K562 (cell line): ENCODE results near the gene LMCD1. TPM values are rescaled to one million over a fixed set of nuclear protein-coding genes. Genes with fewer than 3 reads are reported as not detected.
A peak's percentile ranks its signal among the peaks of the same experiment; 100 is the strongest.

Experiments
- ATAC-seq: fragments of 200-7000 bp; cut with Tn5 transposase; 3 replicates; pipeline ENCODE4 v1.9.1; 2020; ENCODE audit warnings: moderate library complexity
- BruUV-seq: library from RNA; stranded (reverse); fragments of 400-500 nt; replicated peaks from 2 replicates; lab custom pipeline; 2021; lab: Mats Ljungman, UMichigan
- CTCF ChIA-PET: fragments of 300-600 bp; formaldehyde crosslinking; extraction: SDS; loops from one replicate; lab custom pipeline; 2021; ENCODE audit warnings: low intra/inter-chr PET ratio; lab: Yijun Ruan, JAX
- POLR2A ChIA-PET: fragments of 300-600, 350-650 bp; sonication (Branson Sonifier 250); formaldehyde crosslinking; extraction: SDS; loops from one replicate; lab custom pipeline; 2021; ENCODE audit warnings: antibody characterized with exemption, inconsistent platforms; lab: Yijun Ruan, JAX
- DNase-seq, 4 experiments: peaks; one replicate each; pipeline versions ENCODE4 v3.0.0 to v3.0.0-alpha.2; 2011 to 2018; ENCODE audit warnings: low spot score in 3 of 4, mixed read lengths in 3 of 4; ENCODE audit errors: extremely low read depth in 1 of 4
- FAIRE-seq: peaks from 2 replicates; lab custom pipeline; 2011; peaks lifted over from hg19 to GRCh38; lab: Jason Lieb, UNC
- H2AFZ ChIP-seq: 2 replicates; pipeline ENCODE4 v1.6.0; 2011; ENCODE audit warnings: low read depth, low read length, control low read depth, inconsistent platforms
- H3K27ac ChIP-seq: fragments of 200-600 bp; 3 replicates; pipeline ENCODE4 v1.8.0; 2011; ENCODE audit warnings: low read depth, mild to moderate bottlenecking, control low read depth, inconsistent platforms, low read length, moderate library complexity, mixed read lengths; ENCODE audit errors: extremely low read depth
- H3K27me3 ChIP-seq, 2 experiments: fragments of 300-600 bp in 1 of 2; 2 replicates in 1 of 2; 3 replicates in 1 of 2; pipeline versions ENCODE4 v1.6.0 to v1.8.0; 2011; ENCODE audit warnings: inconsistent platforms in 2 of 2, low read length in 2 of 2, mild to moderate bottlenecking in 1 of 2, mixed read lengths in 1 of 2, moderate library complexity in 1 of 2; ENCODE audit not compliant: control insufficient read depth in 2 of 2, insufficient read depth in 2 of 2
- H3K36me3 ChIP-seq: fragments of 300-600 bp; 3 replicates; pipeline ENCODE4 v1.8.0; 2011; ENCODE audit warnings: mild to moderate bottlenecking, low read length, inconsistent platforms; ENCODE audit not compliant: control insufficient read depth, insufficient read depth
- H3K4me1 ChIP-seq, 2 experiments: fragments of 200-600 bp in 1 of 2; replicated peaks in 1 of 2; 2 replicates in 1 of 2; 3 replicates in 1 of 2; pipeline versions ENCODE4 v1.5.1 to v1.8.0; 2011; ENCODE audit warnings: inconsistent platforms in 2 of 2, low read length in 2 of 2, mild to moderate bottlenecking in 1 of 2, mixed read lengths in 1 of 2, moderate library complexity in 1 of 2; ENCODE audit not compliant: control insufficient read depth in 2 of 2, insufficient read depth in 2 of 2
- H3K4me2 ChIP-seq: 2 replicates; pipeline ENCODE4 v1.6.1; 2011; ENCODE audit warnings: low read length, control low read depth, inconsistent platforms, mixed read lengths; ENCODE audit not compliant: insufficient read depth
- H3K4me3 ChIP-seq: fragments of 200-600 bp; sonication (generic), shearing (Covaris generic); 2 replicates; pipeline ENCODE4 v1.5.1; 2016; ENCODE audit warnings: control low read depth, inconsistent platforms
- H3K79me2 ChIP-seq: fragments of 200-600 bp; 3 replicates; pipeline ENCODE4 v1.8.0; 2011; ENCODE audit warnings: low read length, inconsistent platforms; ENCODE audit not compliant: control insufficient read depth, insufficient read depth
- H3K9ac ChIP-seq, 2 experiments: 2 replicates each; pipeline versions ENCODE4 v1.6.0 to v1.6.1; 2011; ENCODE audit warnings: low read depth in 2 of 2, low read length in 2 of 2, control low read depth in 1 of 2, inconsistent platforms in 1 of 2, mild to moderate bottlenecking in 1 of 2, mixed read lengths in 1 of 2; ENCODE audit not compliant: insufficient read depth in 1 of 2
- H3K9me1 ChIP-seq: one replicate; pipeline ENCODE4 v1.6.0; 2011; ENCODE audit warnings: inconsistent platforms, mild to moderate bottlenecking, low read length, moderate library complexity; ENCODE audit not compliant: control insufficient read depth, insufficient read depth
- H3K9me3 ChIP-seq: replicated peaks from 2 replicates; pipeline ENCODE4 v1.5.1; 2011; ENCODE audit warnings: low read depth, low read length, inconsistent platforms; ENCODE audit not compliant: control insufficient read depth, insufficient read depth
- H4K20me1 ChIP-seq: replicated peaks from 2 replicates; pipeline ENCODE4 v1.6.1; 2011; ENCODE audit warnings: low read length, inconsistent platforms, mixed read lengths; ENCODE audit not compliant: control insufficient read depth, insufficient read depth
- ELF2 ChIP-seq: fragments of 250-450 bp; sonication (Bioruptor Pico); IDR thresholded peaks from 2 replicates; pipeline ENCODE4 v1.5.0; 2021; ENCODE audit warnings: mild to moderate bottlenecking
- FOSL1 ChIP-seq: fragments of 200-800 bp; sonication (Bioruptor generic); conservative IDR thresholded peaks from 2 replicates; pipeline ENCODE4 v1.6.1; 2016; ENCODE audit warnings: missing genetic modification characterization, missing compliant biosample characterization
- HSF4 ChIP-seq: fragments of 250-450 bp; sonication (Bioruptor Pico); IDR thresholded peaks from 2 replicates; pipeline ENCODE4 v2.1.2; 2022; ENCODE audit warnings: mild to moderate bottlenecking, moderate library complexity, borderline replicate concordance
- ZFP36 ChIP-seq: fragments of 150-350 bp; IDR thresholded peaks from 2 replicates; pipeline ENCODE4 v1.6.1; 2018; ENCODE audit warnings: low read length, low read depth; ENCODE audit not compliant: partially characterized antibody
- WGBS: fragments of 100-300 bp; shearing (Covaris generic); methylation state at CpG from one replicate; pipeline ENCODE4 v1.1.6; 2016; ENCODE audit warnings: low coverage, mixed read lengths; ENCODE audit not compliant: insufficient coverage; ENCODE audit errors: missing lambda C conversion rate; 5-methylcytosine and 5-hydroxymethylcytosine counted together
- in situ Hi-C: fragments of 300-500 bp; cut with MboI; formaldehyde crosslinking; loops from 4 replicates; pipeline ENCODE4 v1.15.0; 2018; ENCODE audit warnings: inconsistent platforms, mixed read lengths
- intact Hi-C: fragments of 100-400 bp; cut with micrococcal nuclease; formaldehyde crosslinking; loops from 2 replicates; pipeline ENCODE4 v1.14.2; 2022
- polyA plus RNA-seq, 8 experiments: library from polyadenylated mRNA; depleted of rRNA in 4 of 8; stranded (reverse) in 5 of 8; unstranded in 3 of 8; fragments of >200 nt; fragmentation: Nextera tagmentation in 2 of 8; fragmentation: Illumina TruSeq in 1 of 8; extraction: Ambion mirVana in 2 of 8; extraction: Trizol in 1 of 8; gene quantifications; 2 replicates each; pipeline versions ENCODE4 v1.2.1 to v1.2.3, GENCODE V29; 2011 to 2014; ENCODE audit warnings: inconsistent platforms in 1 of 8, missing spikeins in 1 of 8
- total RNA-seq, 7 experiments: library from RNA; depleted of rRNA in 6 of 7; stranded (reverse); fragments of >200 nt in 6 of 7; fragmentation: Illumina TruSeq in 2 of 7; extraction: Trizol in 2 of 7; gene quantifications; 2 replicates each; pipeline versions ENCODE4 v1.2.1 to v1.2.3, GENCODE V29; 2011 to 2021; ENCODE audit warnings: low replicate concordance in 1 of 7

LMCD1 gene
- total and polyA plus RNA-seq, 9 of the 15 experiments (the other 6 are each of a cell fraction or from before 2014, with no cell fraction given): 0.60 TPM; not detected in 8

DNA sequence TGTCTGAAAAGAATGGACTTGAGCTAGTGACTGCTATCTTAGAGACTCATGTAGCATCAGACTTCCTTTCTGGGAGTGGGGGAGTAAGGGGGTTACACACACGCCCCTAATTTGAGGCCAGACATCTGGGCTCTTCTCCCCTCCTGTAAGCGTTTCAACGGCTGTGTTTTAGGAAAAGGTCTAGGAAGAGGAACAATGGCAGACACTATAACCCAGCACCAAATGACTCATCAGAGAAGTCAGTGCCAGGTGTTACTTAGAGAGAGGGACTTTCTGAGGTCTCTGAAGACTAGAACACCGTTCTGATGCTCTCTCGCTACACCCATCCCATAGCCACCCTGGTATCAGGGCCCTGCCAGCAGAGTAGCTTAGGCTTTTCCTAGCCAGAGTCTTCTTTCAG is 77.5 kb downstream of the LMCD1 start:
- ChIA-PET CTCF (no interaction called here), POLR2A (interaction anchor here (1.6 kb wide), 1 partner anchor 11 kb away, joined by 3 read pairs; no protein-coding TSS in a partner anchor)
- H3K79me2 ChIP-seq: no peaks in the 10 kb centered on the region
- H3K27me3 ChIP-seq: peaks cover 0 to 6% of the 10 kb centered on the region in 2 experiments; a peak in 1 of 5 replicates
- DNase-seq (no peak), ATAC-seq (no peak), FAIRE-seq (no peak)
- H3K4me3 ChIP-seq: no peak overlapping the region
- no peak overlapping the region for H3K9ac ChIP-seq
- no peak overlapping the region for H3K4me2 ChIP-seq
- no peaks in the 10 kb centered on the region for H3K9me1 ChIP-seq
- TF ChIP-seq ZFP36 (no peak), FOSL1 (tag) (0 out of 2 replicates have a peak, but pooled peaks have one; percentile 28)
- H3K4me1 ChIP-seq: no peaks in the 10 kb centered on the region
- H3K9me3 ChIP-seq: no peaks in the 10 kb centered on the region
- H3K27ac ChIP-seq: no peak overlapping the region
- WGBS: 0% methylated on average over 5 of the region's 5 CpGs
- no peaks in the 10 kb centered on the region for H4K20me1 ChIP-seq
- intact Hi-C loops (no loop called here), in situ Hi-C loops (no loop called here)
- no peak overlapping the region for H2AFZ ChIP-seq
- no TSS peak for BruUV-seq
- no peaks in the 10 kb centered on the region for H3K36me3 ChIP-seq

DNA sequence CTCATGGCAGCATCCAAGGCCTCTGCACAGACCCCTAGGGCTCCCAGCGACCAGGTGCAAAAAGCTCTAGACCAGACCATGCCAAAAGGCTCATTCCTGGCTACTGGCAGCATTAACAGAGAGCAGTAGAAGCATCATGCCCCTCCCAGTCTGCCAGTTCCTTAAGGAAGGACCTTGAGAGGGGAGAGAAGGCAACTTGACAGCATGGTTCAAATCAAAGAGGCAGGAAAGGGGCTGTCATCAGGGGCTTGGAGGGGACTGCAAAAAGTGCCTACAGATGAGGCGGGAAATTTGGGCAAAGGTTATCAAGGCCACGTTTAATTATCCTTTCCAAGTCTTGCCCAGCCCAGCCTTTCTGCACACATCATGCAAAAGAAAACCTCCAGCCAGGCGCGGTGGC is 78.3 kb downstream of the LMCD1 start:
- ATAC-seq (no peak), DNase-seq (no peak), FAIRE-seq (no peak)
- Histone ChIP-seq H3K27ac (no peak overlapping the region), H2AFZ (no peak overlapping the region), H3K4me3 (no peak overlapping the region), H3K9me3 (no peaks in the 10 kb centered on the region), H3K79me2 (no peaks in the 10 kb centered on the region), H3K36me3 (no peaks in the 10 kb centered on the region), H3K9ac (no peak overlapping the region), H3K27me3 (peaks cover 0 to 6% of the 10 kb centered on the region in 2 experiments; a peak in 1 of 5 replicates), H3K4me2 (no peak overlapping the region), H3K9me1 (no peaks in the 10 kb centered on the region), H4K20me1 (no peaks in the 10 kb centered on the region), H3K4me1 (no peaks in the 10 kb centered on the region)
- no peak for TF ChIP-seq HSF4 (CRISPR knock-in tag)
- no peak for TF ChIP-seq ELF2
- POLR2A ChIA-PET: interaction anchor here (1.6 kb wide), 1 partner anchor 12 kb away, joined by 3 read pairs; no protein-coding TSS in a partner anchor
- in situ Hi-C loops (no loop called here), intact Hi-C loops (no loop called here)
- CTCF ChIA-PET: no interaction called here
- WGBS: 0% methylated on average over 5 of the region's 5 CpGs
- no TSS peak for BruUV-seq
